GM12864 (cell line): ENCODE measurements around the gene CEP89.

Experiments
- DNase-seq: peaks from one replicate; pipeline ENCODE4 v3.0.0-alpha.2; 2011; ENCODE audit warnings: low read depth
- H3K4me3 ChIP-seq: 2 replicates; pipeline ENCODE4 v1.5.1; 2011; ENCODE audit warnings: mild to moderate bottlenecking, low read depth, low read length, control low read depth
- TF ChIP-seq, protein P1 (sequence below): IDR thresholded peaks from 2 replicates; pipeline ENCODE4 v1.5.1; 2011; ENCODE audit warnings: low read depth, mild to moderate bottlenecking, moderate library complexity, low read length, control low read depth, inconsistent platforms; ENCODE audit errors: missing control alignments

CEP89 gene

GRCh38 chr19:32880622-32881021 is 91.1 kb downstream of the CEP89 start:
- TF ChIP-seq, protein P1, sequence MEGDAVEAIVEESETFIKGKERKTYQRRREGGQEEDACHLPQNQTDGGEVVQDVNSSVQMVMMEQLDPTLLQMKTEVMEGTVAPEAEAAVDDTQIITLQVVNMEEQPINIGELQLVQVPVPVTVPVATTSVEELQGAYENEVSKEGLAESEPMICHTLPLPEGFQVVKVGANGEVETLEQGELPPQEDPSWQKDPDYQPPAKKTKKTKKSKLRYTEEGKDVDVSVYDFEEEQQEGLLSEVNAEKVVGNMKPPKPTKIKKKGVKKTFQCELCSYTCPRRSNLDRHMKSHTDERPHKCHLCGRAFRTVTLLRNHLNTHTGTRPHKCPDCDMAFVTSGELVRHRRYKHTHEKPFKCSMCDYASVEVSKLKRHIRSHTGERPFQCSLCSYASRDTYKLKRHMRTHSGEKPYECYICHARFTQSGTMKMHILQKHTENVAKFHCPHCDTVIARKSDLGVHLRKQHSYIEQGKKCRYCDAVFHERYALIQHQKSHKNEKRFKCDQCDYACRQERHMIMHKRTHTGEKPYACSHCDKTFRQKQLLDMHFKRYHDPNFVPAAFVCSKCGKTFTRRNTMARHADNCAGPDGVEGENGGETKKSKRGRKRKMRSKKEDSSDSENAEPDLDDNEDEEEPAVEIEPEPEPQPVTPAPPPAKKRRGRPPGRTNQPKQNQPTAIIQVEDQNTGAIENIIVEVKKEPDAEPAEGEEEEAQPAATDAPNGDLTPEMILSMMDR = no peak
- DNase-seq = no peak
- H3K4me3 ChIP-seq = no peak overlapping the region

DNA sequence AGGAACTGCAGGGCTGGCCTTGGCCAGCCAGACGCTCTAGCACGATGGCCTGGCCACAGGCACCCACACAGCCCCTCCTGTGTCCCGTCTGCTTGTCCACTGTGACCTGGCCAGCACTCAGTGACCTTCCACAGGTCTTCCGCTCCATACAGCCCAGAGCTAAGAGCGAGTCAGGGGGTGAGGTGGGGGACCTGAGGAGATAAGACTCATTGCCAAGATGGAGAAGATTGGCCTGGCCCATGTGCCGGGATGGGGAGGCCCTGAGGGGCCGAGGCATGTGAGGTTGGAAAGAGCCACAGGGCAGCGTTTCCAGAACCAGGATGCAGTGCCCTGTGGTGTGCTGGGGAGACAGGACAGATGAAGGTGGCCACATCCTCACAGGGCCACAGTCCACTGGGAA is 92.0 kb downstream of the CEP89 start:
- TF ChIP-seq, protein P1 = no peak
- no peak for DNase-seq
- no peak overlapping the region for H3K4me3 ChIP-seq

DNA sequence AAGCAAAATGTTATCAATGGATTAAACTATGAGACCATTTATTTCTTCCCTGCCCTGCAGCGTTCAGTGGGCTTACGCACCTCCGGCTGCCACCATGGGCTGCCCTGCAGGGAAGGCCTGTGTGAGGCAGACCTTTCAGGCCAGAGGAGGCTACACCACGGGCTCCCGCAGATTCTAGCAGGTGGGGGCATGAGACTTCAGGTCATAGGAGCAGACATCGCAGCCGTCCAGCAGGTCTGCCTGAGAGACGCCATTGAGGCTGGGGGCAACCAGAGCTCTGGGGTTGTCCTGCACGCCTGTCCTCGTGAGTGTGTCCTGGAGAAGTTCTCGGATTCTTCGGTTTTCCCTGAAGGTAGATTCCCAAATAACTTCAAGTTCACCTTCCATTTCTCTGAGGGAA is 92.8 kb downstream of the CEP89 start:
- DNase-seq = no peak
- TF ChIP-seq, protein P1 = no peak
- H3K4me3 ChIP-seq = no peak overlapping the region

DNA sequence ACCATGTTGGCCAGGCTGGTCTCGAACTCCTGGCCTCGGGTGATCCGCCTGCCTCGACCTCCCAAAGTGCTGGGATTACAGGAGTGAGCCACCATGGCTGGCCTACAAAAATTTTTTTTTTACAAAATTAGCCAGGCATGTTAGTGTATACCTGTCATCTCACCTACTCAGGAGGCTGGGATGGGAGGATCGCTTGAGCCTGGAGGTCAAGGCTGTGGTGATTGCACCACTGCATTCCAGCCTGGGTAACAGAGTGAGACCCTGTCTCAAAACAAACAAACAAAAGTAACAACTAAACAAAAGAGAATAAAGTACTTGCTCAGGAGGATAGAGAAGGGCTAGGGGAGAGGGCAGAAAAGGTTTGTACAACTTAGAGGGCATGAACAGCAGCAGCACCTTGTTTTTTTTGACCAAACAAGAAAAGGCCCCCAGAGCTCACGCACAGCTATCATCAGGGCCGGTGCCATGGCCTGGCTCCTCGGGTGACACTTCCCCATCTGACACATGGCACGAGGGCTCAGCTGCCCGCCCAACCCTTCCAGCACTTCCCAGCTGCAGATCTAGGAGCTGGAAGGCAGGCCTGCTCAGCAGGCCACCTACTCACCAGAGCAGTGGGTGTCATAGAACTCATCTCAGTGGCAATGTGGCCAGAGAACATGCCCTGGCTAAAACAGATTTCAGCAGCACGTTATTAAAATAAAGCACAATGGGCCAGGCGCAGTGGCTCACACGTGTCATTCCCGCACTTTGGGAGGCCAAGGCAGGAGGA is 93.6 kb downstream of the CEP89 start:
- no peak for DNase-seq
- TF ChIP-seq, protein P1 = no peak
- no peak overlapping the region for H3K4me3 ChIP-seq

GRCh38 chr19:32877323-32877912 is 94.3 kb downstream of the CEP89 start:
- no peak overlapping the region for H3K4me3 ChIP-seq
- TF ChIP-seq, protein P1 = no peak

DNA sequence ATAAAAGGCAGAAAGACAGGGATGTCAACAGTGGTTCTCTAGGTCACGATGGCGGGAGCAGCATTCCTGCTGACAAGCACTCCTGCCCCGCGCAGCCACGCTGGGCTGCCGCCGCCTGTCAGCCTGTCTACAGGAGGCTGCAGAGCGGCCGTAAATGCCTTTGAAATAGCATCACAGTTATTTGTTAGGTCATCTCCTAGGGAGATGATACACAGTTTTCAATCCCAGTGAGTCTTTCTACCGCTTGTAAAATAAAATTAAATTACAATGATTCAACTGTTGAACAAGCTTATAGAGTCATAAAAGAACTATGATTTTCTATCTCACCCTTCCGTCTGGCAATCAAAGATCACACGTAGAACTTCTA is 94.9 kb downstream of the CEP89 start:
- H3K4me3 ChIP-seq = no peak overlapping the region
- TF ChIP-seq, protein P1 = no peak
- no peak for DNase-seq

More at GRCh38 chr19:32877323-32877912, 94.3 kb downstream of the CEP89 start:
- DNase-seq = no peak
